ENCODE measurements around the gene HIGD1A. TPM values are rescaled to one million over a fixed set of nuclear protein-coding genes. Genes with fewer than 3 reads are reported as not detected.

The HIGD1A gene
- total RNA-seq, 3 donors from 2014 or later (not counting 1 experiment from before 2014, with no cell fraction given), result 24.5 to 28.5 (median 28.2) TPM

DNA sequence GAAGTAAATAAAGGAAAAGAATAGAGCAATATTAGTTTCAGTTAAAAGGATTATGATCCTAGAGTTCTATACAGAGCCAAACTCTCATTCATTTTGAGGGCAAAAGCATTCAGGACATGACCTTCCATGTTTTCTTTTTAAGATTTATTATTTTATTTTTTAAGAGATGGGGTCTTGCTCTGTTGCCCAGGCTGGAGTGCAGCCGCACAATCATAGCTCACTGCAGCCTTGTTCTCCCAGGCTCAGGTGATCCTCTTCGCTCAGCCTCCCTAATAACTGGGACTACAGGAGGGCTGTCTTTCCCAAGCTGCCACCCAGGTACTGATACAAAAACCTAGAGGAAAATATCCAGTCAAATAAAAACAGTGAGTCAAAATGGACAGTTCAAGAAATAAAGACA lies 17.7 kb downstream of the HIGD1A start:
- WGBS (ENCODE audit: insufficient coverage), result 100% methylated on average over 2 of the region's 2 CpGs
- H3K4me3 Mint-ChIP-seq, result no peak overlapping the region
- H3K9me3 ChIP-seq (ENCODE audit: control insufficient read depth, insufficient read depth, low read length), result no peaks in the 10 kb centered on the region

GRCh38 chr3:42786212-42786611 lies 18.1 kb downstream of the HIGD1A start:
- no peaks in the 10 kb centered on the region for H3K4me1 ChIP-seq (ENCODE audit: control insufficient read depth, insufficient read depth, low read length)
- H3K4me3 Mint-ChIP-seq, result no peak overlapping the region
- peaks cover 24% of the 10 kb centered on the region for H3K36me3 ChIP-seq (ENCODE audit: control insufficient read depth, insufficient read depth, low read length)
- H3K9me3 ChIP-seq (ENCODE audit: control insufficient read depth, insufficient read depth, low read length), result no peaks in the 10 kb centered on the region
- intact Hi-C loops (cut with micrococcal nuclease), result no loop called here
- no peak overlapping the region for H3K27ac Mint-ChIP-seq
- no peak overlapping the region for H3K4me3 ChIP-seq (ENCODE audit: low read length)
- H3K9me3 Mint-ChIP-seq, result no peaks in the 10 kb centered on the region
- TF ChIP-seq, protein P1, sequence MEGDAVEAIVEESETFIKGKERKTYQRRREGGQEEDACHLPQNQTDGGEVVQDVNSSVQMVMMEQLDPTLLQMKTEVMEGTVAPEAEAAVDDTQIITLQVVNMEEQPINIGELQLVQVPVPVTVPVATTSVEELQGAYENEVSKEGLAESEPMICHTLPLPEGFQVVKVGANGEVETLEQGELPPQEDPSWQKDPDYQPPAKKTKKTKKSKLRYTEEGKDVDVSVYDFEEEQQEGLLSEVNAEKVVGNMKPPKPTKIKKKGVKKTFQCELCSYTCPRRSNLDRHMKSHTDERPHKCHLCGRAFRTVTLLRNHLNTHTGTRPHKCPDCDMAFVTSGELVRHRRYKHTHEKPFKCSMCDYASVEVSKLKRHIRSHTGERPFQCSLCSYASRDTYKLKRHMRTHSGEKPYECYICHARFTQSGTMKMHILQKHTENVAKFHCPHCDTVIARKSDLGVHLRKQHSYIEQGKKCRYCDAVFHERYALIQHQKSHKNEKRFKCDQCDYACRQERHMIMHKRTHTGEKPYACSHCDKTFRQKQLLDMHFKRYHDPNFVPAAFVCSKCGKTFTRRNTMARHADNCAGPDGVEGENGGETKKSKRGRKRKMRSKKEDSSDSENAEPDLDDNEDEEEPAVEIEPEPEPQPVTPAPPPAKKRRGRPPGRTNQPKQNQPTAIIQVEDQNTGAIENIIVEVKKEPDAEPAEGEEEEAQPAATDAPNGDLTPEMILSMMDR (IDR thresholded peaks at IDR 0.05), result no peak
- no peaks in the 10 kb centered on the region for H3K27me3 ChIP-seq (ENCODE audit: control insufficient read depth, insufficient read depth, low read length)
- ATAC-seq (no peak), DNase-seq (no peak)
- H3K27ac ChIP-seq (ENCODE audit: low read length), result no peak overlapping the region
- peaks cover 27% of the 10 kb centered on the region for H3K36me3 Mint-ChIP-seq
- peaks cover 8 to 10% of the 10 kb centered on the region in 2 donors for H3K4me1 Mint-ChIP-seq
- no peaks in the 10 kb centered on the region for H3K27me3 Mint-ChIP-seq (ENCODE audit: low read depth in 2 of 2)
- WGBS (ENCODE audit: insufficient coverage), result 100% methylated on average over 1 of the region's 1 CpG

More for the DNA sequence above, 17.7 kb downstream of the HIGD1A start:
- no peak overlapping the region for H3K27ac ChIP-seq (ENCODE audit: low read length)
- H3K4me1 Mint-ChIP-seq, result peaks cover 8 to 10% of the 10 kb centered on the region in 2 donors
- H3K27me3 Mint-ChIP-seq (ENCODE audit: low read depth in 2 of 2), result no peaks in the 10 kb centered on the region
- peaks cover 24% of the 10 kb centered on the region for H3K36me3 ChIP-seq (ENCODE audit: control insufficient read depth, insufficient read depth, low read length)
- peaks cover 27% of the 10 kb centered on the region for H3K36me3 Mint-ChIP-seq
- no peaks in the 10 kb centered on the region for H3K4me1 ChIP-seq (ENCODE audit: control insufficient read depth, insufficient read depth, low read length)
- H3K27me3 ChIP-seq (ENCODE audit: control insufficient read depth, insufficient read depth, low read length), result no peaks in the 10 kb centered on the region
- ATAC-seq (no peak), DNase-seq (no peak)
- H3K27ac Mint-ChIP-seq, result no peak overlapping the region
- TF ChIP-seq, protein P1 (IDR thresholded peaks at IDR 0.05), result no peak
- H3K9me3 Mint-ChIP-seq, result no peaks in the 10 kb centered on the region
- no peak overlapping the region for H3K4me3 ChIP-seq (ENCODE audit: low read length)
- intact Hi-C loops (cut with micrococcal nuclease), result no loop called here

GRCh38 chr3:42780892-42781700 lies 23.2 kb downstream of the HIGD1A start:
- H3K4me1 ChIP-seq (ENCODE audit: control insufficient read depth, insufficient read depth, low read length), result no peaks in the 10 kb centered on the region

More at GRCh38 chr3:42780892-42781700, 23.2 kb downstream of the HIGD1A start:
- H3K27me3 Mint-ChIP-seq (ENCODE audit: low read depth in 2 of 2), result no peaks in the 10 kb centered on the region
- DNase-seq, result peak in 1 of 2 donors; percentile 87
- Histone ChIP-seq H3K4me3 (ENCODE audit: low read length) (no peak overlapping the region), H3K27me3 (ENCODE audit: control insufficient read depth, insufficient read depth, low read length) (no peaks in the 10 kb centered on the region), H3K27ac (ENCODE audit: low read length) (no peak overlapping the region), H3K36me3 (ENCODE audit: control insufficient read depth, insufficient read depth, low read length) (peaks cover 10% of the 10 kb centered on the region), H3K9me3 (ENCODE audit: control insufficient read depth, insufficient read depth, low read length) (no peaks in the 10 kb centered on the region)
- no peak overlapping the region for H3K27ac Mint-ChIP-seq
- H3K36me3 Mint-ChIP-seq, result peaks cover 19% of the 10 kb centered on the region
- no peak overlapping the region for H3K4me3 Mint-ChIP-seq
- H3K4me1 Mint-ChIP-seq, result peaks cover 0 to 3% of the 10 kb centered on the region in 2 donors
- 70% methylated on average over 10 of the region's 11 CpGs for WGBS (ENCODE audit: insufficient coverage)
- intact Hi-C loops (cut with micrococcal nuclease), result loop anchor here (1.0 to 2.0 kb wide), 4 partner anchors 24 to 100 kb away; partner anchors contain the start of gene HIGD1A
- peak; percentile 80 to 98 (median 87) for ATAC-seq
- H3K9me3 Mint-ChIP-seq, result no peaks in the 10 kb centered on the region
- TF ChIP-seq, protein P1 (IDR thresholded peaks at IDR 0.05), result peak; percentile 74
